Measurements from ENCODE around the gene SLC7A7.
"Not testable (repeated sequence)": the region's sequence is repeated elsewhere in the genome, so short reads cannot be mapped to it uniquely, and the experiment has no call there.

SLC7A7 gene

GRCh38 chr14:22748206-22748605 lies 67.0 kb downstream of the SLC7A7 start:
- no peak for DNase-seq

GRCh38 chr14:22747769-22748168 lies 67.5 kb downstream of the SLC7A7 start:
- no peak for DNase-seq

- DNase-seq = no peak
These were observed 75.2 kb downstream of the SLC7A7 start for GRCh38 chr14:22740020-22740419.

- DNase-seq = no peak
These were observed 75.8 kb downstream of the SLC7A7 start for GRCh38 chr14:22739423-22739822.

GRCh38 chr14:22737052-22737451 lies 78.2 kb downstream of the SLC7A7 start:
- DNase-seq = peak; percentile 62

GRCh38 chr14:22736384-22736783 lies 78.9 kb downstream of the SLC7A7 start:
- not testable (repeated sequence) for DNase-seq

GRCh38 chr14:22735096-22735495 lies 80.1 kb downstream of the SLC7A7 start:
- DNase-seq = no peak

GRCh38 chr14:22733829-22734228 lies 81.4 kb downstream of the SLC7A7 start:
- DNase-seq = no peak

GRCh38 chr14:22732062-22732461 lies 83.2 kb downstream of the SLC7A7 start:
- DNase-seq = not testable (repeated sequence)

- no peak for DNase-seq
These were observed 89.2 kb downstream of the SLC7A7 start for GRCh38 chr14:22726012-22726411.

GRCh38 chr14:22725374-22725773 lies 89.9 kb downstream of the SLC7A7 start:
- DNase-seq = not testable (repeated sequence)

GRCh38 chr14:22724847-22725246 lies 90.4 kb downstream of the SLC7A7 start:
- not testable (repeated sequence) for DNase-seq

- no peak for DNase-seq
These were observed 91.4 kb downstream of the SLC7A7 start for GRCh38 chr14:22723815-22724214.

All from activated CD8-positive, alpha-beta memory T cell treated with anti-CD3 and anti-CD28 coated beads, Interleukin-2, amount 50 U/mL, for 48 hours (primary cell).